GM23338 (cell line): Measurements from ENCODE around the gene COL18A1. TPM values are rescaled to one million over a fixed set of nuclear protein-coding genes. Genes with fewer than 3 reads are reported as not detected.

Experiments used
- ATAC-seq: fragments of 200-7000 bp; cut with Tn5 transposase; 3 replicates; pipeline ENCODE4 v1.9.1; 2020
- DNase-seq: peaks from one replicate; pipeline ENCODE4 v3.0.0-alpha.2; 2015; ENCODE audit warnings: low spot score
- H2AFZ ChIP-seq: fragments of 200-600 bp; sonication (generic); 2 replicates; pipeline ENCODE4 v1.8.0; 2016; ENCODE audit warnings: antibody characterized with exemption, mild to moderate bottlenecking, moderate library complexity
- H3F3A ChIP-seq: fragments of 200-600 bp; sonication (generic); replicated peaks from 2 replicates; pipeline ENCODE4 v1.8.0; 2017; ENCODE audit warnings: antibody characterized with exemption, mixed run types, low read depth
- H3K27ac ChIP-seq: fragments of 200-600 bp; sonication (generic); 2 replicates; pipeline ENCODE4 v1.6.1; 2016; ENCODE audit warnings: low read depth
- H3K27me3 ChIP-seq: fragments of 200-600 bp; sonication (generic); 2 replicates; pipeline ENCODE4 v1.8.0; 2016; ENCODE audit warnings: mild to moderate bottlenecking, mixed run types, moderate library complexity; ENCODE audit not compliant: insufficient read depth
- H3K36me3 ChIP-seq: fragments of 200-600 bp; sonication (generic); 2 replicates; pipeline ENCODE4 v1.8.0; 2016; ENCODE audit warnings: mild to moderate bottlenecking; ENCODE audit not compliant: insufficient read depth
- H3K4me1 ChIP-seq: fragments of 200-600 bp; sonication (generic); 2 replicates; pipeline ENCODE4 v1.8.0; 2016; ENCODE audit warnings: mild to moderate bottlenecking, moderate library complexity; ENCODE audit not compliant: insufficient read depth
- H3K4me2 ChIP-seq: fragments of 200-600 bp; sonication (generic); 2 replicates; pipeline ENCODE4 v1.7.1; 2017; ENCODE audit warnings: mixed run types
- H3K4me3 ChIP-seq: fragments of 200-600 bp; sonication (generic); 2 replicates; pipeline ENCODE4 v1.6.1; 2016; ENCODE audit warnings: mixed run types
- H3K79me2 ChIP-seq: fragments of 200-600 bp; sonication (generic); replicated peaks from 2 replicates; pipeline ENCODE4 v1.8.0; 2017; ENCODE audit warnings: mild to moderate bottlenecking; ENCODE audit not compliant: insufficient read depth
- H3K9me2 ChIP-seq: fragments of 200-600 bp; sonication (generic); 2 replicates; pipeline ENCODE4 v1.8.0; 2017; ENCODE audit not compliant: insufficient read depth
- H4K20me1 ChIP-seq: fragments of 200-600 bp; sonication (generic); replicated peaks from 2 replicates; pipeline ENCODE4 v1.8.0; 2017; ENCODE audit warnings: mild to moderate bottlenecking; ENCODE audit not compliant: insufficient read depth
- H3K27ac Mint-ChIP-seq: 2 replicates; pipeline ENCODE4 v1.8.0; 2020; ENCODE audit warnings: inconsistent platforms, mild to moderate bottlenecking, moderate library complexity, mixed read lengths
- H3K27me3 Mint-ChIP-seq: 3 replicates; pipeline ENCODE4 v1.8.0; 2022; ENCODE audit warnings: low read depth, mild to moderate bottlenecking, moderate library complexity, mixed read lengths, inconsistent platforms; ENCODE audit not compliant: insufficient read depth, poor library complexity
- H3K36me3 Mint-ChIP-seq: 3 replicates; pipeline ENCODE4 v1.8.0; 2021; ENCODE audit warnings: low read depth, mild to moderate bottlenecking, inconsistent platforms, moderate library complexity, mixed read lengths
- H3K4me1 Mint-ChIP-seq: 3 replicates; pipeline ENCODE4 v1.8.0; 2020; ENCODE audit warnings: mild to moderate bottlenecking, inconsistent platforms, mixed read lengths
- H3K4me3 Mint-ChIP-seq: 3 replicates; pipeline ENCODE4 v1.8.0; 2021; ENCODE audit warnings: moderate library complexity, mild to moderate bottlenecking, inconsistent platforms, mixed read lengths
- H3K9me3 Mint-ChIP-seq: 3 replicates; pipeline ENCODE4 v1.8.0; 2020; ENCODE audit warnings: moderate library complexity, mild to moderate bottlenecking, inconsistent platforms, mixed read lengths
- CREB1 ChIP-seq: fragments of 250-450 bp; sonication (Bioruptor Pico); IDR thresholded peaks from 2 replicates; pipeline ENCODE4 v1.5.0; 2020; ENCODE audit warnings: low read depth, mild to moderate bottlenecking, moderate library complexity
- CTCF ChIP-seq, 2 experiments: fragments of 200-600 bp in 1 of 2; sonication (generic) in 1 of 2; conservative IDR thresholded peaks; 2 replicates each; pipeline versions ENCODE4 v1.5.1 to v1.6.1; 2016 to 2017; ENCODE audit warnings: antibody characterized with exemption in 2 of 2, low read depth in 2 of 2, mild to moderate bottlenecking in 2 of 2, moderate library complexity in 1 of 2
- ETS1 ChIP-seq: IDR thresholded peaks from 2 replicates; pipeline ENCODE4 v1.6.1; 2016; ENCODE audit warnings: antibody characterized with exemption
- EZH2 ChIP-seq: fragments of 200-600 bp; sonication (generic); IDR thresholded peaks from one replicate; pipeline ENCODE4 v1.8.0; 2017; ENCODE audit warnings: antibody characterized with exemption, mild to moderate bottlenecking, low read depth; ENCODE audit not compliant: unreplicated experiment
- EZH2phosphoT487 ChIP-seq: fragments of 200-600 bp; sonication (generic); IDR thresholded peaks from one replicate; pipeline ENCODE4 v1.8.1; 2018; ENCODE audit warnings: antibody characterized with exemption; ENCODE audit not compliant: unreplicated experiment
- JUNB ChIP-seq: IDR thresholded peaks from one replicate; pipeline ENCODE4 v1.6.1; 2016; ENCODE audit warnings: antibody characterized with exemption; ENCODE audit not compliant: unreplicated experiment
- NANOG ChIP-seq: IDR thresholded peaks from 2 replicates; pipeline ENCODE4 v1.6.1; 2016; ENCODE audit warnings: antibody characterized with exemption, borderline replicate concordance
- POLR2AphosphoS5 ChIP-seq: IDR thresholded peaks from 2 replicates; pipeline ENCODE4 v1.6.1; 2016; ENCODE audit warnings: antibody characterized with exemption, low read depth
- REST ChIP-seq: IDR thresholded peaks from one replicate; pipeline ENCODE4 v1.6.1; 2018; ENCODE audit warnings: antibody characterized with exemption; ENCODE audit not compliant: unreplicated experiment
- STAT1 ChIP-seq: IDR thresholded peaks from one replicate; pipeline ENCODE4 v1.6.1; 2016; ENCODE audit warnings: antibody characterized with exemption; ENCODE audit not compliant: unreplicated experiment
- ZNF114 ChIP-seq: fragments of 250-450 bp; sonication (Bioruptor Pico); IDR thresholded peaks from 2 replicates; pipeline ENCODE4 v1.5.0; 2020; ENCODE audit warnings: mild to moderate bottlenecking, moderate library complexity
- ZNF331 ChIP-seq: fragments of 250-450 bp; sonication (Bioruptor Pico); IDR thresholded peaks from 2 replicates; pipeline ENCODE4 v1.5.0; 2020; ENCODE audit warnings: low read depth, mild to moderate bottlenecking, moderate library complexity
- ZNF462 ChIP-seq: fragments of 250-450 bp; sonication (Bioruptor Pico); IDR thresholded peaks from 2 replicates; pipeline ENCODE4 v1.5.0; 2020; ENCODE audit warnings: mild to moderate bottlenecking, moderate library complexity
- polyA plus RNA-seq: library from polyadenylated mRNA; unstranded; fragments of >200 nt; fragmentation: Nextera tagmentation; extraction: Ambion mirVana; gene quantifications from 2 replicates; pipeline ENCODE4 v1.2.1, GENCODE V29; 2016
- total RNA-seq: library from RNA; depleted of rRNA; stranded (reverse); fragments of >200 nt; shearing (Covaris generic); gene quantifications from 2 replicates; pipeline ENCODE4 v1.2.3, GENCODE V29; 2014

The COL18A1 gene
- total and polyA plus RNA-seq, 2 experiments from 2014 or later: 38.4 to 430 TPM

GRCh38 chr21:45545691-45546531 is 140.9 kb downstream of the COL18A1 start:
- TF ChIP-seq STAT1 (no peak), NANOG (no peak), ZNF331 (CRISPR knock-in tag) (no peak), POLR2AphosphoS5 (no peak), ZNF114 (CRISPR knock-in tag) (no peak), REST (no peak), CTCF (conservative IDR thresholded peaks at IDR 0.05; ENCODE audit: low read depth in 2 of 2) (no peak), EZH2 (no peak), ETS1 (no peak), CREB1 (CRISPR knock-in tag) (no peak), JUNB (no peak), EZH2phosphoT487 (no peak), ZNF462 (CRISPR knock-in tag) (no peak)
- Histone ChIP-seq H3K4me1 (peaks cover under 1% of the 10 kb centered on the region), H2AFZ (no peak overlapping the region), H3K4me2 (no peak overlapping the region), H3K36me3 (no peaks in the 10 kb centered on the region), H3K9me2 (peaks cover 6% of the 10 kb centered on the region; the same call in 1 of the 2 replicates), H3K27ac (no peak overlapping the region), H3F3A (no peaks in the 10 kb centered on the region), H3K79me2 (peaks cover 5% of the 10 kb centered on the region), H3K27me3 (no peaks in the 10 kb centered on the region), H4K20me1 (no peaks in the 10 kb centered on the region), H3K4me3 (no peak overlapping the region)
- H3K9me3 Mint-ChIP-seq: peaks cover 15% of the 10 kb centered on the region
- peaks cover 11% of the 10 kb centered on the region for H3K4me1 Mint-ChIP-seq
- H3K36me3 Mint-ChIP-seq: no peaks in the 10 kb centered on the region
- DNase-seq (no peak), ATAC-seq (no peak)
- peaks cover 15% of the 10 kb centered on the region for H3K27me3 Mint-ChIP-seq
- no peak overlapping the region for H3K4me3 Mint-ChIP-seq
- no peak overlapping the region for H3K27ac Mint-ChIP-seq
